MM.1S (cell line): ENCODE results near the gene ERLEC1.

Experiments
- DNase-seq: peaks from one replicate; pipeline ENCODE4 v3.0.0-alpha.2; 2015
- H2AFZ ChIP-seq: fragments of 300-600 bp; sonication (generic); 2 replicates; pipeline ENCODE4 v1.6.0; 2016; ENCODE audit warnings: antibody characterized with exemption, low read length
- H3F3A ChIP-seq: fragments of 300-600 bp; sonication (generic); 2 replicates; pipeline ENCODE4 v1.6.1; 2016; ENCODE audit warnings: mild to moderate bottlenecking, antibody characterized with exemption, low read length, moderate library complexity, mixed read lengths; ENCODE audit not compliant: insufficient read depth
- H3K27ac ChIP-seq: fragments of 300-600 bp; sonication (generic); 2 replicates; pipeline ENCODE4 v1.5.1; 2016; ENCODE audit warnings: mild to moderate bottlenecking, low read length
- H3K27me3 ChIP-seq: fragments of 300-600 bp; sonication (generic); replicated peaks from 2 replicates; pipeline ENCODE4 v1.6.0; 2016; ENCODE audit warnings: low read length; ENCODE audit not compliant: insufficient read depth
- H3K36me3 ChIP-seq: fragments of 300-600 bp; sonication (generic); replicated peaks from 2 replicates; pipeline ENCODE4 v1.6.1; 2016; ENCODE audit warnings: mild to moderate bottlenecking, low read length, mixed read lengths; ENCODE audit not compliant: insufficient read depth
- H3K4me1 ChIP-seq: fragments of 300-600 bp; sonication (generic); 2 replicates; pipeline ENCODE4 v1.6.1; 2016; ENCODE audit warnings: low read length, mixed read lengths
- H3K4me2 ChIP-seq: fragments of 300-600 bp; sonication (generic); 2 replicates; pipeline ENCODE4 v1.6.0; 2016; ENCODE audit warnings: low read depth, low read length
- H3K4me3 ChIP-seq: fragments of 300-600 bp; sonication (generic); 2 replicates; pipeline ENCODE4 v1.5.1; 2016; ENCODE audit warnings: low read length, mixed read lengths
- H3K79me2 ChIP-seq: fragments of 300-600 bp; sonication (generic); 2 replicates; pipeline ENCODE4 v1.6.1; 2016; ENCODE audit warnings: mixed run types, low read length, mixed read lengths
- H3K9ac ChIP-seq: fragments of 300-600 bp; sonication (generic); 2 replicates; pipeline ENCODE4 v1.6.1; 2016; ENCODE audit warnings: low read length, mixed read lengths
- H3K9me2 ChIP-seq: fragments of 300-600 bp; sonication (generic); replicated peaks from 2 replicates; pipeline ENCODE4 v1.6.1; 2016; ENCODE audit warnings: mild to moderate bottlenecking, low read length, mixed read lengths; ENCODE audit not compliant: insufficient read depth
- H3K9me3 ChIP-seq: fragments of 300-600 bp; sonication (generic); replicated peaks from 2 replicates; pipeline ENCODE4 v1.6.1; 2016; ENCODE audit warnings: mild to moderate bottlenecking, low read length, mixed read lengths; ENCODE audit not compliant: insufficient read depth
- H4K20me1 ChIP-seq: fragments of 300-600 bp; sonication (generic); 2 replicates; pipeline ENCODE4 v1.6.1; 2016; ENCODE audit warnings: mild to moderate bottlenecking, low read length, moderate library complexity, mixed read lengths; ENCODE audit not compliant: insufficient read depth
- CTCF ChIP-seq: fragments of 300-600 bp; sonication (generic); IDR thresholded peaks from 2 replicates; pipeline ENCODE4 v1.5.1; 2016; ENCODE audit warnings: antibody characterized with exemption, low read length, mixed read lengths
- EZH2 ChIP-seq: fragments of 300-600 bp; sonication (generic); optimal IDR thresholded peaks from 2 replicates; pipeline ENCODE3; 2017; ENCODE audit warnings: low read depth, mild to moderate bottlenecking, antibody characterized with exemption, low read length, mixed read lengths
- EZH2phosphoT487 ChIP-seq: fragments of 300-600 bp; sonication (generic); IDR thresholded peaks from 2 replicates; pipeline ENCODE4 v1.6.1; 2018; ENCODE audit warnings: antibody characterized with exemption, low read length

The ERLEC1 gene

GRCh38 chr2:53865264-53865663, 78.4 kb downstream of the ERLEC1 start:
- Histone ChIP-seq H3K27me3 (no peaks in the 10 kb centered on the region), H3K79me2 (no peaks in the 10 kb centered on the region), H3K9ac (no peak overlapping the region), H3K27ac (no peak overlapping the region), H2AFZ (no peak overlapping the region), H3K4me3 (no peak overlapping the region), H3K9me3 (no peaks in the 10 kb centered on the region), H3F3A (no peaks in the 10 kb centered on the region), H3K4me2 (no peak overlapping the region), H4K20me1 (no peaks in the 10 kb centered on the region), H3K4me1 (peaks cover 8% of the 10 kb centered on the region; the same call in 1 of the 2 replicates), H3K36me3 (peaks cover 10% of the 10 kb centered on the region; the same call in 1 of the 2 replicates), H3K9me2 (no peaks in the 10 kb centered on the region)
- DNase-seq, result no peak
- TF ChIP-seq EZH2 (no peak), EZH2phosphoT487 (no peak), CTCF (no peak)

DNA sequence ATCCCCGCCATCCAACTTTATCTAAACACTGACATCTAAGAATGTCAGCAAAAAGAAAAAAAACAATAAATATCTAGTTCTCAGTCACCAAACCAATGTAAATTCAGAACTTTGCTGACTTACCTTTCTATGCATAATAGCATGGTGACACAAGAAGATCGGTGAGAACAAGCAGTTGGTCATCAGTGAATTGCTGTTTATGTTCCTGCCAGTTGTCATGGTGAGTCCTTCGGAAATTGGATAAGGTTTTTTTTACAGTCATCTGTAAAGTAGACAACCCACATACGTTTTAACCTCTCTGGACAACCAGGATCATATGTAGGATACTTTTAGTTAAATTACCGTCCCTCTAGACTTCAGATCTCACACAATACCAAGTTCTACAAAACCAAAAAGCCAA, 79.1 kb downstream of the ERLEC1 start:
- no peak overlapping the region for H3K4me2 ChIP-seq
- H3K36me3 ChIP-seq, result peaks cover 10% of the 10 kb centered on the region; the same call in 1 of the 2 replicates
- TF ChIP-seq EZH2 (no peak), EZH2phosphoT487 (no peak), CTCF (no peak)

GRCh38 chr2:53867169-53867568, 80.3 kb downstream of the ERLEC1 start:
- Histone ChIP-seq H3K27ac (no peak overlapping the region), H3K79me2 (no peaks in the 10 kb centered on the region), H3K36me3 (peaks cover 10% of the 10 kb centered on the region; the same call in 1 of the 2 replicates), H3K9ac (no peak overlapping the region), H3K9me3 (no peaks in the 10 kb centered on the region), H4K20me1 (no peaks in the 10 kb centered on the region), H3K4me1 (no peaks in the 10 kb centered on the region), H3K4me2 (no peak overlapping the region), H3K27me3 (no peaks in the 10 kb centered on the region), H3K9me2 (no peaks in the 10 kb centered on the region), H3F3A (no peaks in the 10 kb centered on the region), H3K4me3 (no peak overlapping the region), H2AFZ (no peak overlapping the region)
- TF ChIP-seq CTCF (no peak), EZH2phosphoT487 (no peak), EZH2 (no peak)
- DNase-seq, result no peak

More for the DNA sequence above, 79.1 kb downstream of the ERLEC1 start:
- Histone ChIP-seq H3K4me1 (peaks cover 8% of the 10 kb centered on the region; the same call in 1 of the 2 replicates), H3K9me2 (no peaks in the 10 kb centered on the region), H3K27ac (no peak overlapping the region), H3K4me3 (no peak overlapping the region), H2AFZ (no peak overlapping the region), H3K9me3 (no peaks in the 10 kb centered on the region), H3K27me3 (no peaks in the 10 kb centered on the region), H3F3A (no peaks in the 10 kb centered on the region), H4K20me1 (no peaks in the 10 kb centered on the region), H3K9ac (no peak overlapping the region), H3K79me2 (no peaks in the 10 kb centered on the region)
- no peak for DNase-seq
